ENCODE results near the gene GLS. TPM values are rescaled to one million over a fixed set of nuclear protein-coding genes. Genes with fewer than 3 reads are reported as not detected.

GLS gene
- total RNA-seq, 1 experiment from 2014 or later = 177 TPM

DNA sequence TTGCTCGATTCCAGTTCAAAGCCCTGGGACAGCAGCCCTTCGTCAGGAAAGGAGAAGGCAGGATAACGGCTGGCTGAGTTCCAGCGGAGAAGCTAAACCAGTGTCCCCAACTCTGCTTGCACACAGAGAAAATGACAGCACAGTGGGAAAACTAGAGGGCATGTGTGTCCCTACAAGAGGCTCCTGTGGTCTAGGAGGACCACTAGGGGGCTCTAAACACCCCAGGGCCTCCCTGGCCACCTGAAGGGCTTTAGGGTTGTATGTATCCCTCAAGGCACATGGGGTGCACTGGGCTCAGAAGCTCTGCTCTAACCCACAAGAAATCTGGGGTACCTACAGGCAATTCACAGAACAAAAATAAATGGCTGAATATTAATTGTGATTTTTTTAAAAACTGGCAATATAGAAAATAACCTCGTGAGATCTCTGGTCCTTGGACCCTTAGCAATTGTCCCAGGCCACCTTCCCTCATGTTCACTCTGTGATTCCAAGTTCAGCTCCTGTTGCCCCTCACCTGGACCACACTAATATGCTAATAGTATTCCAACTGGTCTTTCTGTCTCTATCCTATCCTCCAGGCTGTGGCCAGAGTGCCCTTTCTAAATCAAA, 115.8 kb downstream of the GLS start:
- Histone ChIP-seq H3K27me3 (replicated peaks) (no peaks in the 10 kb centered on the region), H3K36me3 (peaks cover 89% of the 10 kb centered on the region), H3K9me3 (replicated peaks) (no peaks in the 10 kb centered on the region), H3K4me3 (no peak overlapping the region), H3K27ac (no peak overlapping the region), H3K4me1 (replicated peaks) (no peaks in the 10 kb centered on the region)
- DNase-seq (ENCODE audit: low read depth in 1 of 2, low spot score in 2 of 2) = peak; percentile 41 to 57

DNA sequence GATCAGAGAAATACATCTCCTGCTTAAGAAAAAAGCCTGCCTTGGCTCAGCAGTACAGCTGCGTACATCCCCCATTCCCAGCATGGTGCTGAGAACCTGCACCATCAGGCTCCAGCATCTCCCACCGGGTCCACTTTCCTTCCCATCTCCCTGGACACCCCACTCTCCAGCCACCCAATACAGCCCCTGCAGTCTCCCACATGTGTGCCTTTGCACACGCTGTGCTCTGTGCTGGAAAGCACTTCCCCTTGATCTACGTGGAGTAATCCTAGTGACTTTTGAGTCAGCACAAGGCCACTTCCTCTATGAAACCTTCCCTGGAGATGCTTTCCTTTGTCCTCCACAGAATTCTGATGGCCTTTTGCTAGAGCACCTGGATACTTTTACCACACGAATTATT, 116.3 kb downstream of the GLS start:
- Histone ChIP-seq H3K4me3 (no peak overlapping the region), H3K9me3 (replicated peaks) (no peaks in the 10 kb centered on the region), H3K4me1 (replicated peaks) (no peaks in the 10 kb centered on the region), H3K27ac (no peak overlapping the region), H3K36me3 (peaks cover 94% of the 10 kb centered on the region), H3K27me3 (replicated peaks) (no peaks in the 10 kb centered on the region)
- no peak for DNase-seq (ENCODE audit: low read depth in 1 of 2, low spot score in 2 of 2)

DNA sequence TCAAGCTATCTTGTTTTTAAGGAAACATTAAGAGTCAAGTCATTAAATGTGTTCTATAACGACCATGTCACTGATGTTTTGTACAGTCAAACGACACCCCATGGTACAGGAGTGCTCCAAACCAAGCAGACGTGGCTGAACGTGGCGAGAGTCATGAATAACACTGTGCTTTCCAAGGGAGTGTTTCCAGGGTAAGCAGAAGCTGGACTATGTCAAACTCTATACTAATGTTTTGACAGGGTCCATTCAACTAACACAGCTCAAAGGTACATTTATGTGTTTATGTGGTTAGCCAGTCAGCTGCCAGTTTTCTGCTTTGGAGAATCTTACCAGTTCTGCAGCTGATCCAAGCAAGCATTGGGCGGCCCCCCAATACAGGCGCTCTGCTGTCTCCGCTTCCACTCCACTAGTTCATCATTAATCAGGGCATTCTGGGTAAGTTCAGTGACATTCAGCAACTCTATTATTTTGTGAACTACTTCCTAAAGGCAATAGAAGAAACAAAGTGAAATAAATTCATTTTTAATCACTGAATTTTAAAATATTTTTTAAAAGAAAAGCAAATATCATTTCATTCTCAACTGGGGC, 117.0 kb downstream of the GLS start:
- Histone ChIP-seq H3K4me3 (no peak overlapping the region), H3K9me3 (replicated peaks) (no peaks in the 10 kb centered on the region), H3K27me3 (replicated peaks) (no peaks in the 10 kb centered on the region), H3K27ac (no peak overlapping the region), H3K36me3 (peaks cover 95% of the 10 kb centered on the region), H3K4me1 (replicated peaks) (no peaks in the 10 kb centered on the region)
- no peak for DNase-seq (ENCODE audit: low read depth in 1 of 2, low spot score in 2 of 2)

DNA sequence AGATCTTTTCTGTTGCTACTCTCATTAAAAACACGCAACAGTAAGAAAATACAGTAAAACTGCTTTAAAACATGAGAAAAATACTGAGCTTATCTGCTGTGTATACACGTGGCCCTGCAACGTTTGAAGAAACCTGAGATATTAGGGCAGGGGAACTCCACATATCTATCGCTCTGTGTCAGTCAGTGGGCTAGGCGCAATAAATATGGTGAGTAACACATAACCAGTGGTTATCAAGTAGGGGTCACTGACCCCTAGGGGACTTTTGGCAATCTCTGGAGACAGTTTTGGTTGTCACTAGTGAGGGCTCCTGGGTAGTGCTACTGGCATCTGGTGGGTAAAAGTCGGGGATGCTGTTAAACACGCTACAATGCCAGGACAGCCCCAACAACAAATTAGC, 118.4 kb downstream of the GLS start:
- Histone ChIP-seq H3K27me3 (replicated peaks) (no peaks in the 10 kb centered on the region), H3K4me1 (replicated peaks) (no peaks in the 10 kb centered on the region), H3K27ac (no peak overlapping the region), H3K4me3 (no peak overlapping the region), H3K9me3 (replicated peaks) (no peaks in the 10 kb centered on the region), H3K36me3 (peaks cover 95% of the 10 kb centered on the region)
- no peak for DNase-seq (ENCODE audit: low read depth in 1 of 2, low spot score in 2 of 2)

DNA sequence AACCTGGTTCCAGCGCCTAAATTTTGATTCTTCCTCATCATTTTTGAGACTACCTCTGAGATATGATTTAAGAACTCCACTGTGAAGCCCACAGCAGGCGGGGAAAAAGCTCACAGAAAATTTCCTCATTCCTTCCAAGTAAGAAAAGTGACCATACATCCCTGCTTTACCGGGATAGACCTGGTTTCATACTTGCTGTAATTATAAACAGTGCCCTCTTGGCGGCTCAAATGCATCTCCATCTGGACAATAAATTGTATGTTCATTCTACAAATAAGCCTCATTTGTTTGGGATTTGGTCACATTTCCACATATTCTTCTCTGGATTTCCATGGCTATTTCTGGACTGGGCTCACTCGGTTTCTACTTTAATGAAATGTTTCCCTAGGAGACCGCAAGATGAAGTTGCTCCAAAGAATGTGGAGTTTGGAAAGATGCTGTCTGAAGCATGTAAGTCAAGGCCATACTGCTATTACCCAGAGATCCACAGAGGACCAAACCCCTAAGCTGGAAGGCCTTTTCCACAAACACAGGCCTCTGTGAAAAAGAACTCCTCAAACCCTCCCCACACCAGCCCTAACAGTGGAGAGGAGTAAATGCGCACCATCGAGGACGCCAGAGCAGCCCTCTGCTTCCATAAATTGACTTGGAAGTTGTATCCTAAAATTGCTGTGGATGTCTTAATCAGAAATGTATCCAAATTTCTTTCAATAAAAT, 119.5 kb downstream of the GLS start:
- peaks cover 97% of the 10 kb centered on the region for H3K36me3 ChIP-seq
- no peaks in the 10 kb centered on the region for H3K9me3 ChIP-seq (replicated peaks)
- H3K4me1 ChIP-seq (replicated peaks) = no peaks in the 10 kb centered on the region
- H3K27ac ChIP-seq = no peak overlapping the region
- DNase-seq (ENCODE audit: low read depth in 1 of 2, low spot score in 2 of 2) = no peak
- H3K27me3 ChIP-seq (replicated peaks) = no peaks in the 10 kb centered on the region
- H3K4me3 ChIP-seq = no peak overlapping the region

DNA sequence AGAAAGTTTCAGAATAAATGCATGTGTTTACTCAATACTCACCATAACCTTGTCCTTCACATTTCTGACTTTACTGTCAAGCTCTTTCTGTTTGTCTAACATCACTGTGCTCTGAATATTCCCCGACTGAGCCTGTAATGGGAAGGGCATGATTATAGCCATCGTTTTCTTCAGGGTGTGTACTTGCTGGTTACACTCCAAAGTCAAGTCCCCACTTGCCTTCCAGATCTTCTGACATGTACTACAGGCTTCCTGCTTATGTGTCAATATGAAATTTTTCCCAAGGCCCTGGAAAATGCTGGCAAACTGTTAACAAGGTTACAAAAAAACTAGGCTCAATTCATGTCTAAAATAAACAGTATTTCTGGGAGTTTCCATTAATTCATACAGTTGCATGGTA, 120.4 kb downstream of the GLS start:
- Histone ChIP-seq H3K27ac (no peak overlapping the region), H3K9me3 (replicated peaks) (no peaks in the 10 kb centered on the region), H3K4me3 (no peak overlapping the region), H3K36me3 (peaks cover 97% of the 10 kb centered on the region), H3K4me1 (replicated peaks) (no peaks in the 10 kb centered on the region), H3K27me3 (replicated peaks) (no peaks in the 10 kb centered on the region)
- no peak for DNase-seq (ENCODE audit: low read depth in 1 of 2, low spot score in 2 of 2)

DNA sequence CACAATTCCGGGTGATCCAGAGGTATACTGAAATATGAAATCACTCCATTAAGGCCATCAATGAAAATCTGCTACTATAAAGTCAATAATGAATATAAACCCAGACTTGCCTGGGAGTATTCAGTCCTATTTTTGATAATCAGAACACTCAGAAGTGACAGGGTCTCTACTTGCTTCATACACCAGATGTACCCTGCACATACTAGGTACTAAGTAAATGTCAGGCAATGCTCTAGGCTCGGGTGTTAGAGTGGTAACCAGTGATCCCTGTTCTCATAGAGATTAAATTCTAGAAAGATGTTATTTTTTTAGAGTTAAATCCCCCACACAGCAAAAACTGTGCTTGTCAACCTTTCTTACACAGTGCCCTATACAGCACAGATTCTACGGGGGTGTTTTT, 121.0 kb downstream of the GLS start:
- no peak for DNase-seq (ENCODE audit: low read depth in 1 of 2, low spot score in 2 of 2)
- no peak overlapping the region for H3K27ac ChIP-seq
- no peaks in the 10 kb centered on the region for H3K4me1 ChIP-seq (replicated peaks)
- peaks cover 97% of the 10 kb centered on the region for H3K36me3 ChIP-seq
- no peaks in the 10 kb centered on the region for H3K9me3 ChIP-seq (replicated peaks)
- H3K27me3 ChIP-seq (replicated peaks) = no peaks in the 10 kb centered on the region
- H3K4me3 ChIP-seq = no peak overlapping the region

DNA sequence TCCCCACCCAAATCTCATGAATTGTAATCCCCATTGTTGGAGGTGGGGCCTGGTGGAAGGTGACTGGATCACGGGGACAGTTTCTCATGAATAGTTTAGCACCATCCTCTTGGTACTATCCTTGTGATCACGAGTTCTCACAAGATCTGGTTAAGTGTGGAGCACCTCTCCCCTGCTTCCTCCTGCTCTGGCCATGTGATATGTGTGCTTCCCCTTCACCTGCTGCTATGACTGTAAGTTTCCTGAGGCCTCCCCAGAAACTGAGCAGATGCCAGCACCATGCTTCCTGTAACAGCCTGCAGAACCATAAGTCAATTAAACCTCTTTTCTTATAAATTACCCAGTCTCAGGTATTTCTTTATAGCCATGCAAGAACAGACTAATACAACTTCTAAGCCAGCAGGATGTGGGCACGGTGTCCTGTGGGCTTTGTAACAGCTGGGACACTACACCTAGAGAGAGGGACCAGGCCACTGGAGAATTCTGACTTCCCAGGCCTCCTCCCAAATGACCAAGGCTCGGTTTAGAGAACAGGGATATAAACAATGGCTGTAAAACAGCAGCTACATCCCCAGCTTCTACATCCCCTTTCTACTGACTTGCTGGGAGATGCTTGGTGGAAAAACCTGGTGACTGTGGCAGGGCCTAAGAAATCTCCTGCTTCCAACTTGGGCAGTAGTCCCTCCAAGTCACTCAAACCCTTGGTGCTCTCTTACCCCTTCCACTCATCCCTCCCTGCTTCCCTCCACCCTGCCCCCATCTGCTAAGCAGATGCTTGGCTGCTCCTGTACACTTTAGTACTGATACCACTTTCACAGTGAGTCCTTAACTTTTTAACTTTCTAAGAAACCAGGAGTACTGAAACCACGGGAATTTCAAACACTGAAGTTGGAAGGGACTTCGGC, 123.0 kb downstream of the GLS start:
- no peaks in the 10 kb centered on the region for H3K4me1 ChIP-seq (replicated peaks)
- H3K9me3 ChIP-seq (replicated peaks) = no peaks in the 10 kb centered on the region
- DNase-seq (ENCODE audit: low read depth in 1 of 2, low spot score in 2 of 2) = no peak
- H3K27ac ChIP-seq = no peak overlapping the region
- no peak overlapping the region for H3K4me3 ChIP-seq
- H3K27me3 ChIP-seq (replicated peaks) = no peaks in the 10 kb centered on the region
- peaks cover 100% of the 10 kb centered on the region for H3K36me3 ChIP-seq

DNA sequence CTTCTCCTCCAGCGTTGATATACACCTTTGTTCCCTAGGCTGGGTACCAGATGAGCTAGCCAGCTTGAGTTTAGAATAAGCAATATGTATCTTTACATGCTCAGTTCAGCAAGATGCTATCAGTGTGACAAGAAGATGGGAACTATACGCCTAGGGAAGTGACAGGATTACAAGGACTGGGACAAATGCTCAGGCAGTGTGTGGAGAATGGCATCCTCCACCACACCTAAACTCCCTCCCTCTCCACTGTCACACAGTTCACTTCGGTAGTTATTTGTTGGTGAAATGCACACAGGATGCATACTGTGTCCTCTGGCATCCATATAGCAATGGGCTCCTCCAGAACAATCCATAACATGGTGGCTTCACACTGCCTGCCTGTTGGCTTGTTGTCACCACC, 125.7 kb downstream of the GLS start:
- H3K27ac ChIP-seq = no peak overlapping the region
- H3K9me3 ChIP-seq (replicated peaks) = no peaks in the 10 kb centered on the region
- H3K27me3 ChIP-seq (replicated peaks) = no peaks in the 10 kb centered on the region
- peaks cover 21% of the 10 kb centered on the region for H3K4me1 ChIP-seq (replicated peaks)
- DNase-seq (ENCODE audit: low read depth in 1 of 2, low spot score in 2 of 2) = no peak
- no peak overlapping the region for H3K4me3 ChIP-seq
- H3K36me3 ChIP-seq = peaks cover 96% of the 10 kb centered on the region

DNA sequence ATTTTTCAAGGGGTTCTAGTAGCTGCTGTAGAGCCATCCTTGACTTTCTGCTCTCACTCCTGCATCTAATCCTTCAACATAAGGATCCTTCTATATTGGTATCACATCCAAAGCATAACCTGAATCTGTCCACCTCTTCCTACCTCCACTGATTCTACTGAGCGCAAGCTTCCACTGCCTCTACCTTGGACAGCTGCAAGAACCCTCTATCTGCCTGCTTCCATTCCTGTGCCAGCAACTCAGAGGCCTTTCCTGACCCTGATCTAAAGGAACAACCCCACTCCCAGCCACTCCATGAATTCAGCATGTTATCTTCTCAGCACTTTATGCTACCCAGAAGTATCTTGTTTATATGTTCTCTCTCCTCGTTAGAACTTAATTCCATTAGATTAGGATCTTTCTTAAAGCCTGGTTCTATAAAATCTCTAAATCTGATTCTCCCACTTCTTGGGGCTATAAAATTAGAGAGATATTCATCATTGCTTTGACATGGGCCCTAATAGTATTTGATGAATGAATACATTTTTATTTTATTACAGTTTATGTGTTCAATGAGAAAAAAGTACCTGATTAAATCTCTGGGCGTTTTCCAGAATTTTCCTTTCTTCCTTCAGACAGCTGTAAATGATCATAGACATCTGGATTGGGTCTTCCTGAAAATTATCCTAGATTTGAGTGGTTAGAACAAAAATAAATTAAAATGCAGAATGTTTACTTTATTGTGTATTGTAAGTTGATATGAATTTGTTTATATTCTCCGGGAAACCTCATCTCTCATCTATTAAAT, 126.6 kb downstream of the GLS start:
- Histone ChIP-seq H3K36me3 (peaks cover 95% of the 10 kb centered on the region), H3K4me3 (no peak overlapping the region), H3K4me1 (replicated peaks) (peaks cover 27% of the 10 kb centered on the region), H3K27me3 (replicated peaks) (no peaks in the 10 kb centered on the region), H3K9me3 (replicated peaks) (no peaks in the 10 kb centered on the region), H3K27ac (no peak overlapping the region)
- DNase-seq (ENCODE audit: low read depth in 1 of 2, low spot score in 2 of 2) = no peak

DNA sequence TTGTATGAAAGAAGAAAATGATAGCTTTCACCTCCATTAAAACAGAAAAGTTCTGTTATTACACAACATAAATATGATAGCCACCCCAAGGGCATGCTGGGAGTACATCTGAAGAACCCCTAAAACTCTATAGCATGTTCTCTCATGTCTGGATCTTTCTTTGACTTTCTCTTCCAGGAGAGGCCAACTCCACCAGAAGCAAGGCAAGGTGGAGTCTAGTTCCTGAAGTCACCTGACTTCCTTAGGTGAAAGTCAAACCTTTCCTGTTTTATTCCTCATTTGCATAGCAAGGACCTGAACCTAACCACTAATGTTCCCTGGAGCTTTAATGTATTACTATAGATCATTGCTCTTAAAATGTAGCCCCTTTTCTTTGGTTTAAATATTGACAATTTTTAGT, 127.7 kb downstream of the GLS start:
- no peaks in the 10 kb centered on the region for H3K27me3 ChIP-seq (replicated peaks)
- no peaks in the 10 kb centered on the region for H3K9me3 ChIP-seq (replicated peaks)
- DNase-seq (ENCODE audit: low read depth in 1 of 2, low spot score in 2 of 2) = no peak
- H3K4me1 ChIP-seq (replicated peaks) = peaks cover 35% of the 10 kb centered on the region
- H3K36me3 ChIP-seq = peaks cover 93% of the 10 kb centered on the region
- no peak overlapping the region for H3K4me3 ChIP-seq
- H3K27ac ChIP-seq = no peak overlapping the region

DNA sequence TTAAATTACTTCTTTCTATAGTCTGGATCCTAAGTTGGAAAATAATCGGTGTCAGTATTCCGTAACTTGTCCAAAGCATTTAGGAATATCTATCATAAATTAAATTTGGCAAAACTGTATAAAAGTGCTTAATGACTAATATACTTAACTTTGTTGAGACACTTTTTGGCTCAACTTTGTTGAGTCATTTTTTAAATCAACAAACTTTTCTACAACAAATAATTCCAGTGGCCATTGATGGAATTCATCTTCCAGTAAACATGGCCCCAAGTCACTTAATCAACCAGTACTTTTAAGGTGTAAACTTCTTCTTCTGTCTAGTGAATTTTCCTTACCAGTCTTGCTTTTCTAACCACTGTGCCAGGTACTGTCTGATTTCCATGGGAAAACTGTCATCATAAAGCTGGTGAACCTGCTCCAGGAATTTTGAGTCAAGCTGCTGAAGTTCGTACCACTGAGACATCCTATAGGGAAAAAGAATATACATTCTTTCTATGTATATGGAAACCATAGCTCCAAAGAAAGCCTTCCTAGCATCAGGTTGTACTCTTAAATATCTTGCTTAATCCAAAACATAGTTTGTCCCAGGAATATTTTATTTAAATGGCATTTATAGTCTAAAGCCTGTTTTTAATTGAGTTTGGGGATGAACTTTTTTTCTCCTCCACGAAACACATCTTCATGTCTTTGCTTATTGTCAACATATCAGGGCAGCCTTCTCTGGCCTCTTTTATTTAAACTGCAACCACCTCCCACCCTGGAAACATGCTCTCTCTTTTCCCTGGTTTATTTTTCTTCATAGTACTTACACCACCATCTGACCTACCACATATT, 129.1 kb downstream of the GLS start:
- no peaks in the 10 kb centered on the region for H3K9me3 ChIP-seq (replicated peaks)
- H3K4me1 ChIP-seq (replicated peaks) = peaks cover 40% of the 10 kb centered on the region
- H3K4me3 ChIP-seq = no peak overlapping the region
- peaks cover 82% of the 10 kb centered on the region for H3K36me3 ChIP-seq
- H3K27ac ChIP-seq = 0 out of 2 replicates have a peak overlapping the region, but pooled peaks have one; percentile 3
- no peaks in the 10 kb centered on the region for H3K27me3 ChIP-seq (replicated peaks)
- peak in 1 of 2 experiments; percentile 27 for DNase-seq (ENCODE audit: low read depth in 1 of 2, low spot score in 2 of 2)

All from SJSA1 (cell line).